GM19023 (cell line): Measurements from ENCODE around the gene ELOVL7.
"Not testable (repeated sequence)": the region's sequence is repeated elsewhere in the genome, so short reads cannot be mapped to it uniquely, and the experiment has no call there.

Experiments
- ATAC-seq: cut with Tn5 transposase; IDR thresholded peaks from one replicate; pipeline ENCODE4 v1.9.1; 2021; ENCODE audit warnings: mild to moderate bottlenecking, moderate library complexity; ENCODE audit not compliant: unreplicated experiment

Gene ELOVL7

GRCh38 chr5:60843936-60844905 is at the start of gene ELOVL7:
TSS of gene ELOVL7 (minus strand) at chr5:60844269. CDS start at chr5:60787397, 56,872 bp downstream.
- peak; percentile 92 for ATAC-seq

GRCh38 chr5:60893521-60893920 is 49.5 kb upstream of the ELOVL7 start:
- ATAC-seq: no peak

GRCh38 chr5:60891667-60892066 is 47.6 kb upstream of the ELOVL7 start:
- ATAC-seq: no peak

- ATAC-seq: no peak
Observed at GRCh38 chr5:60888359-60889061, 44.4 kb upstream of the ELOVL7 start.

GRCh38 chr5:60887746-60888145 is 43.7 kb upstream of the ELOVL7 start:
- no peak for ATAC-seq

- no peak for ATAC-seq
Observed at GRCh38 chr5:60887096-60887495, 43.0 kb upstream of the ELOVL7 start.

- ATAC-seq: no peak
Observed at GRCh38 chr5:60886158-60886557, 42.1 kb upstream of the ELOVL7 start.

- no peak for ATAC-seq
Observed at GRCh38 chr5:60883229-60883628, 39.2 kb upstream of the ELOVL7 start.

GRCh38 chr5:60872892-60873291 is 28.8 kb upstream of the ELOVL7 start:
- no peak for ATAC-seq

GRCh38 chr5:60870857-60871256 is 26.8 kb upstream of the ELOVL7 start:
- ATAC-seq: no peak

GRCh38 chr5:60860572-60860971 is 16.5 kb upstream of the ELOVL7 start:
- ATAC-seq: not testable (repeated sequence)

- ATAC-seq: no peak
Observed at GRCh38 chr5:60856066-60856465, 12.0 kb upstream of the ELOVL7 start.

- ATAC-seq: no peak
Observed at GRCh38 chr5:60852940-60853339, 8.9 kb upstream of the ELOVL7 start.

GRCh38 chr5:60852317-60852716 is 8.2 kb upstream of the ELOVL7 start:
- ATAC-seq: no peak

- no peak for ATAC-seq
Observed at GRCh38 chr5:60851626-60852025, 7.6 kb upstream of the ELOVL7 start.

GRCh38 chr5:60846298-60846697 is 2.2 kb upstream of the ELOVL7 start:
- ATAC-seq: no peak

- ATAC-seq: peak; percentile 16
Observed at GRCh38 chr5:60843386-60843935, 608 bp downstream of the ELOVL7 start.

GRCh38 chr5:60842871-60843385 is 1.1 kb downstream of the ELOVL7 start:
- no peak for ATAC-seq

- no peak for ATAC-seq
Observed at GRCh38 chr5:60841361-60841760, 2.7 kb downstream of the ELOVL7 start.

- no peak for ATAC-seq
Observed at GRCh38 chr5:60836131-60836530, 7.9 kb downstream of the ELOVL7 start.

GRCh38 chr5:60835554-60835953 is 8.5 kb downstream of the ELOVL7 start:
- ATAC-seq: no peak
